Naive B cell (primary cell): ENCODE results near the gene MOSMO. TPM values are rescaled to one million over a fixed set of nuclear protein-coding genes. Genes with fewer than 3 reads are reported as not detected.
"Not testable (repeated sequence)": the region's sequence is repeated elsewhere in the genome, so short reads cannot be mapped to it uniquely, and the experiment has no call there.

ENCODE experiments used
- ATAC-seq, 2 donors: fragments of 150-1000 bp; cut with Tn5 transposase; 2 replicates each; pipeline ENCODE4 v1.10.0; 2021; ENCODE audit warnings: low read depth in 2 of 2, mild to moderate bottlenecking in 2 of 2, moderate library complexity in 2 of 2
- DNase-seq: peaks from one replicate; pipeline ENCODE4 v3.0.0; 2022
- H3K27ac Mint-ChIP-seq, 6 donors: one replicate each; pipeline ENCODE4 v1.8.0; 2020 to 2022; ENCODE audit warnings: mild to moderate bottlenecking in 6 of 6, mixed read lengths in 6 of 6, moderate library complexity in 5 of 6, inconsistent platforms in 2 of 6
- H3K27me3 Mint-ChIP-seq, 3 donors: one replicate each; pipeline ENCODE4 v1.8.0; 2021 to 2022; ENCODE audit warnings: mixed read lengths in 3 of 3, mild to moderate bottlenecking in 1 of 3
- H3K36me3 Mint-ChIP-seq, 2 donors: one replicate each; pipeline ENCODE4 v1.8.0; 2020 to 2022; ENCODE audit warnings: mixed read lengths in 2 of 2, inconsistent platforms in 1 of 2, mild to moderate bottlenecking in 1 of 2
- H3K4me1 Mint-ChIP-seq, 3 donors: one replicate each; pipeline ENCODE4 v1.8.0; 2020 to 2022; ENCODE audit warnings: mixed read lengths in 3 of 3, inconsistent platforms in 1 of 3, mild to moderate bottlenecking in 1 of 3, moderate library complexity in 1 of 3
- H3K4me3 Mint-ChIP-seq, 8 donors: one replicate each; pipeline ENCODE4 v1.8.0; 2020 to 2022; ENCODE audit warnings: mild to moderate bottlenecking in 8 of 8, mixed read lengths in 8 of 8, moderate library complexity in 8 of 8, inconsistent platforms in 2 of 8
- H3K9me3 Mint-ChIP-seq, 7 donors: one replicate each; pipeline ENCODE4 v1.8.0; 2020 to 2022; ENCODE audit warnings: mixed read lengths in 7 of 7, mild to moderate bottlenecking in 5 of 7, inconsistent platforms in 2 of 7, moderate library complexity in 1 of 7
- polyA plus RNA-seq, 6 donors: library from polyadenylated mRNA; unstranded; fragments of 300-500 nt; fragmentation: Illumina TruSeq; gene quantifications; one replicate each; pipeline ENCODE4 v1.2.3, GENCODE V29; 2021; ENCODE audit warnings: low read depth in 6 of 6

The MOSMO gene
- polyA plus RNA-seq, 6 donors from 2014 or later = 3.1 to 7.1 (median 6.2) TPM

GRCh38 chr16:22008215-22009059 is 526 bp downstream of the MOSMO start:
- DNase-seq (peak; percentile 20), ATAC-seq (peak; percentile 33 to 41)
- no peaks in the 10 kb centered on the region for H3K9me3 Mint-ChIP-seq
- H3K36me3 Mint-ChIP-seq = no peaks in the 10 kb centered on the region
- peaks cover 35 to 57% (median 36%) of the 10 kb centered on the region in 3 donors for H3K4me1 Mint-ChIP-seq
- no peaks in the 10 kb centered on the region for H3K27me3 Mint-ChIP-seq
- peak overlapping the region in 5 of 6 donors; percentile 67 to 96 (median 90) for H3K27ac Mint-ChIP-seq
- peak overlapping the region; percentile 82 to 95 (median 86) for H3K4me3 Mint-ChIP-seq

GRCh38 chr16:22010902-22011301 is 3.0 kb downstream of the MOSMO start:
- peaks cover 50 to 72% (median 51%) of the 10 kb centered on the region in 3 donors for H3K4me1 Mint-ChIP-seq
- ATAC-seq (no peak), DNase-seq (no peak)
- H3K9me3 Mint-ChIP-seq = no peaks in the 10 kb centered on the region
- no peaks in the 10 kb centered on the region for H3K36me3 Mint-ChIP-seq
- H3K27me3 Mint-ChIP-seq = no peaks in the 10 kb centered on the region
- H3K4me3 Mint-ChIP-seq = peak overlapping the region in 2 of 8 donors; percentile 82 to 95
- H3K27ac Mint-ChIP-seq = no peak overlapping the region

GRCh38 chr16:22012241-22012640 is 4.3 kb downstream of the MOSMO start:
- Mint-ChIP-seq H3K4me1 (peaks cover 45 to 75% (median 53%) of the 10 kb centered on the region in 3 donors), H3K36me3 (no peaks in the 10 kb centered on the region), H3K4me3 (peak overlapping the region in 1 of 8 donors; percentile 55), H3K9me3 (no peaks in the 10 kb centered on the region), H3K27me3 (no peaks in the 10 kb centered on the region), H3K27ac (no peak overlapping the region)
- no peak for ATAC-seq
- DNase-seq = no peak

GRCh38 chr16:22013486-22013885 is 5.6 kb downstream of the MOSMO start:
- Mint-ChIP-seq H3K27ac (peak overlapping the region in 4 of 6 donors; percentile 17 to 54 (median 44)), H3K4me3 (peak overlapping the region in 2 of 8 donors; percentile 5 to 13), H3K4me1 (peaks cover 44 to 81% (median 48%) of the 10 kb centered on the region in 3 donors), H3K36me3 (no peaks in the 10 kb centered on the region), H3K9me3 (no peaks in the 10 kb centered on the region), H3K27me3 (no peaks in the 10 kb centered on the region)
- ATAC-seq = no peak
- no peak for DNase-seq

- peaks cover 40 to 81% (median 46%) of the 10 kb centered on the region in 3 donors for H3K4me1 Mint-ChIP-seq
- peak; percentile 36 for DNase-seq
- no peaks in the 10 kb centered on the region for H3K36me3 Mint-ChIP-seq
- peak overlapping the region in 3 of 6 donors; percentile 36 to 58 (median 54) for H3K27ac Mint-ChIP-seq
- H3K4me3 Mint-ChIP-seq = peak overlapping the region in 1 of 8 donors; percentile 5
- peak; percentile 97 to 98 for ATAC-seq
- H3K27me3 Mint-ChIP-seq = no peaks in the 10 kb centered on the region
- no peaks in the 10 kb centered on the region for H3K9me3 Mint-ChIP-seq
Observed at GRCh38 chr16:22014271-22014873, 6.5 kb downstream of the MOSMO start.

- ATAC-seq (no peak), DNase-seq (no peak)
- H3K4me3 Mint-ChIP-seq = no peak overlapping the region
- no peak overlapping the region for H3K27ac Mint-ChIP-seq
- H3K36me3 Mint-ChIP-seq = peaks cover 0 to 3% of the 10 kb centered on the region in 2 donors
- no peaks in the 10 kb centered on the region for H3K27me3 Mint-ChIP-seq
- peaks cover 40 to 66% (median 41%) of the 10 kb centered on the region in 3 donors for H3K4me1 Mint-ChIP-seq
- H3K9me3 Mint-ChIP-seq = no peaks in the 10 kb centered on the region
Observed at GRCh38 chr16:22016927-22017326, 9.0 kb downstream of the MOSMO start.

GRCh38 chr16:22018559-22018958 is 10.6 kb downstream of the MOSMO start:
- ATAC-seq = no peak
- no peak for DNase-seq
- Mint-ChIP-seq H3K36me3 (peaks cover 0 to 3% of the 10 kb centered on the region in 2 donors), H3K27me3 (no peaks in the 10 kb centered on the region), H3K27ac (no peak overlapping the region), H3K4me3 (no peak overlapping the region), H3K4me1 (peaks cover 39 to 54% (median 43%) of the 10 kb centered on the region in 3 donors), H3K9me3 (no peaks in the 10 kb centered on the region)

GRCh38 chr16:22022151-22022550 is 14.2 kb downstream of the MOSMO start:
- Mint-ChIP-seq H3K36me3 (peaks cover 0 to 3% of the 10 kb centered on the region in 2 donors), H3K4me3 (no peak overlapping the region), H3K27me3 (no peaks in the 10 kb centered on the region), H3K9me3 (no peaks in the 10 kb centered on the region), H3K27ac (no peak overlapping the region), H3K4me1 (peaks cover 30 to 45% (median 34%) of the 10 kb centered on the region in 3 donors)
- no peak for DNase-seq
- no peak for ATAC-seq

- H3K9me3 Mint-ChIP-seq = no peaks in the 10 kb centered on the region
- ATAC-seq = no peak
Observed at GRCh38 chr16:22023505-22023904, 15.6 kb downstream of the MOSMO start.

GRCh38 chr16:22024785-22025184 is 16.9 kb downstream of the MOSMO start:
- not testable (repeated sequence) for H3K27me3 Mint-ChIP-seq, ATAC-seq, DNase-seq, H3K36me3 Mint-ChIP-seq, H3K27ac Mint-ChIP-seq, H3K9me3 Mint-ChIP-seq, H3K4me3 Mint-ChIP-seq
- peaks cover 23 to 36% (median 35%) of the 10 kb centered on the region in 3 donors for H3K4me1 Mint-ChIP-seq

More at GRCh38 chr16:22023505-22023904, 15.6 kb downstream of the MOSMO start:
- H3K4me1 Mint-ChIP-seq = peaks cover 29 to 42% (median 40%) of the 10 kb centered on the region in 3 donors
- no peak overlapping the region for H3K4me3 Mint-ChIP-seq
- no peak for DNase-seq
- no peak overlapping the region for H3K27ac Mint-ChIP-seq
- peaks cover 0 to 3% of the 10 kb centered on the region in 2 donors for H3K36me3 Mint-ChIP-seq
- no peaks in the 10 kb centered on the region for H3K27me3 Mint-ChIP-seq

GRCh38 chr16:22027633-22028032 is 19.7 kb downstream of the MOSMO start:
- Mint-ChIP-seq H3K27me3 (no peaks in the 10 kb centered on the region), H3K27ac (peak overlapping the region in 5 of 6 donors; percentile 16 to 88 (median 62))

GRCh38 chr16:22029632-22030031 is 21.7 kb downstream of the MOSMO start:
- ATAC-seq = no peak
- Mint-ChIP-seq H3K36me3 (peaks cover 0 to 12% of the 10 kb centered on the region in 2 donors), H3K27me3 (no peaks in the 10 kb centered on the region), H3K4me3 (no peak overlapping the region), H3K4me1 (peaks cover 20 to 53% (median 37%) of the 10 kb centered on the region in 3 donors), H3K27ac (no peak overlapping the region), H3K9me3 (no peaks in the 10 kb centered on the region)
- DNase-seq = no peak

More at GRCh38 chr16:22027633-22028032, 19.7 kb downstream of the MOSMO start:
- Mint-ChIP-seq H3K36me3 (peaks cover 0 to 12% of the 10 kb centered on the region in 2 donors), H3K9me3 (no peaks in the 10 kb centered on the region), H3K4me3 (peak overlapping the region in 4 of 8 donors; percentile 20 to 49 (median 28)), H3K4me1 (peaks cover 17 to 53% (median 32%) of the 10 kb centered on the region in 3 donors)
- DNase-seq (no peak), ATAC-seq (no peak)

GRCh38 chr16:22030087-22030812 is 22.3 kb downstream of the MOSMO start:
- DNase-seq (no peak), ATAC-seq (no peak)
- peak overlapping the region in 1 of 6 donors; percentile 11 for H3K27ac Mint-ChIP-seq
- H3K27me3 Mint-ChIP-seq = no peaks in the 10 kb centered on the region
- no peak overlapping the region for H3K4me3 Mint-ChIP-seq
- H3K4me1 Mint-ChIP-seq = peaks cover 24 to 59% (median 43%) of the 10 kb centered on the region in 3 donors
- H3K36me3 Mint-ChIP-seq = peaks cover 0 to 12% of the 10 kb centered on the region in 2 donors
- H3K9me3 Mint-ChIP-seq = no peaks in the 10 kb centered on the region
